SK-N-SH treated with all-trans-retinoic acid at 6 μM for 48 hours (cell line): ENCODE data around the gene CCDC68.

Source experiments
- ATAC-seq: fragments of 200-7000 bp; cut with Tn5 transposase; 3 replicates; pipeline ENCODE4 v1.9.1; 2020; ENCODE audit warnings: mild to moderate bottlenecking, moderate library complexity
- ARNTL ChIP-seq: fragments of 450-650 bp; formaldehyde crosslinking; IDR thresholded peaks from 2 replicates; pipeline ENCODE4 v1.5.0; 2020; ENCODE audit warnings: low read depth, mild to moderate bottlenecking, moderate library complexity, borderline replicate concordance
- BACH2 ChIP-seq: fragments of 250-450 bp; sonication (Bioruptor Pico); IDR thresholded peaks from 2 replicates; pipeline ENCODE4 v1.9.0; 2021; ENCODE audit warnings: mild to moderate bottlenecking, borderline replicate concordance
- CREB5 ChIP-seq: fragments of 250-450 bp; sonication (Bioruptor Pico); IDR thresholded peaks from 2 replicates; pipeline ENCODE4 v1.5.1; 2020; ENCODE audit warnings: low read depth, mild to moderate bottlenecking, moderate library complexity
- ESRRG ChIP-seq: fragments of 250-450 bp; sonication (Bioruptor Pico); IDR thresholded peaks from 2 replicates; pipeline ENCODE4 v1.6.1; 2021; ENCODE audit warnings: mild to moderate bottlenecking
- GLIS3 ChIP-seq: fragments of 250-450 bp; sonication (Bioruptor Pico); IDR thresholded peaks from 2 replicates; pipeline ENCODE4 v1.5.0; 2020; ENCODE audit warnings: mild to moderate bottlenecking, moderate library complexity
- ISL1 ChIP-seq: fragments of 250-450 bp; sonication (Bioruptor Pico); IDR thresholded peaks from 2 replicates; pipeline ENCODE4 v2.1.2; 2022; ENCODE audit warnings: mild to moderate bottlenecking, moderate library complexity
- OSR1 ChIP-seq: fragments of 250-450 bp; sonication (Bioruptor Pico); IDR thresholded peaks from 2 replicates; pipeline ENCODE4 v1.8.0; 2022; ENCODE audit warnings: moderate library complexity, mild to moderate bottlenecking, inconsistent platforms
- PATZ1 ChIP-seq: fragments of 250-450 bp; sonication (Bioruptor Pico); IDR thresholded peaks from 2 replicates; pipeline ENCODE4 v1.8.0; 2020; ENCODE audit warnings: mild to moderate bottlenecking, moderate library complexity, borderline replicate concordance
- POU6F1 ChIP-seq: fragments of 250-450 bp; sonication (Bioruptor Pico); IDR thresholded peaks from 2 replicates; pipeline ENCODE4 v1.8.0; 2021; ENCODE audit warnings: low read depth, mild to moderate bottlenecking, moderate library complexity, borderline replicate concordance
- PPARA ChIP-seq: fragments of 250-450 bp; sonication (Bioruptor Pico); IDR thresholded peaks from 2 replicates; pipeline ENCODE4 v1.5.0; 2020; ENCODE audit warnings: mild to moderate bottlenecking, borderline replicate concordance
- RARB ChIP-seq: fragments of 250-450 bp; sonication (Bioruptor Pico); IDR thresholded peaks from 2 replicates; pipeline ENCODE4 v1.8.0; 2021; ENCODE audit warnings: mild to moderate bottlenecking, moderate library complexity
- TSHZ2 ChIP-seq: fragments of 250-450 bp; sonication (Bioruptor Pico); IDR thresholded peaks from 2 replicates; pipeline ENCODE4 v1.5.0; 2020; ENCODE audit warnings: mild to moderate bottlenecking, moderate library complexity
- ZC3H10 ChIP-seq: fragments of 250-450 bp; sonication (Bioruptor Pico); IDR thresholded peaks from 2 replicates; pipeline ENCODE4 v1.5.1; 2021; ENCODE audit warnings: mild to moderate bottlenecking, moderate library complexity
- ZFP3 ChIP-seq: fragments of 250-450 bp; sonication (Bioruptor Pico); IDR thresholded peaks from 2 replicates; pipeline ENCODE4 v1.5.0; 2020; ENCODE audit warnings: mild to moderate bottlenecking, moderate library complexity
- ZFP30 ChIP-seq: fragments of 450-650 bp; formaldehyde crosslinking; IDR thresholded peaks from 2 replicates; pipeline ENCODE4 v1.5.0; 2022; ENCODE audit warnings: mild to moderate bottlenecking, moderate library complexity
- ZNF565 ChIP-seq: fragments of 450-650 bp; formaldehyde crosslinking; conservative IDR thresholded peaks from 2 replicates; pipeline ENCODE4 v1.5.0; 2020; ENCODE audit warnings: low read depth, mild to moderate bottlenecking, moderate library complexity
- ZNF8 ChIP-seq: fragments of 450-650 bp; formaldehyde crosslinking; IDR thresholded peaks from 2 replicates; pipeline ENCODE4 v1.5.0; 2020; ENCODE audit warnings: mild to moderate bottlenecking, moderate library complexity

CCDC68 gene

GRCh38 chr18:54877076-54877475 lies 82.2 kb downstream of the CCDC68 start:
- no peak for ATAC-seq
- no peak for TF ChIP-seq ARNTL
- no peak for TF ChIP-seq PPARA (CRISPR knock-in tag)
- no peak for TF ChIP-seq RARB (CRISPR knock-in tag)
- TF ChIP-seq POU6F1 (CRISPR knock-in tag): no peak

DNA sequence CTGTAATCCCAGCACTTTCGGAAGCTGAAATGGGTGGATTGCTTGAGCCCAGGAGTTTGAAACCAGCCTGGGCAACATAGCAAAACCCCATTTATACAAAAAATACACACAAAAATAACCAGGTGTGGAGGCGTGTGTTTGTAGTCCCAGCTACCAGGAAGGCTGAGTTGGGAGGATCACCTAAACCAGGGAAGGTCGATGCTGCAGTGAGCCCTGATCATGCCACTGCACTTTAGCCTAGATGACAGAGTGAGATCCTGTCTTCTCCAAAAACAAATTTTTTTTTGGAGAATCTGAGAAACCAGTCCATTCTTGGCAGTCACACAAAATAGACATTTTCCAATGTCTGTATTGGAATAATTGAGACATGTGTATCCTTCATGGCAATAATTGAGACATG lies 84.2 kb downstream of the CCDC68 start:
- TF ChIP-seq POU6F1 (CRISPR knock-in tag) (no peak), BACH2 (CRISPR knock-in tag) (no peak), ZNF8 (no peak), ZNF565 (CRISPR knock-in tag) (no peak), ISL1 (CRISPR knock-in tag) (no peak), ESRRG (CRISPR knock-in tag) (no peak), RARB (CRISPR knock-in tag) (no peak), ZFP30 (CRISPR knock-in tag) (no peak), TSHZ2 (no peak), ZFP3 (CRISPR knock-in tag) (no peak), OSR1 (CRISPR knock-in tag) (no peak), ARNTL (no peak), PATZ1 (CRISPR knock-in tag) (no peak)
- ATAC-seq: no peak

GRCh38 chr18:54873884-54874255 lies 85.4 kb downstream of the CCDC68 start:
- ATAC-seq: no peak

DNA sequence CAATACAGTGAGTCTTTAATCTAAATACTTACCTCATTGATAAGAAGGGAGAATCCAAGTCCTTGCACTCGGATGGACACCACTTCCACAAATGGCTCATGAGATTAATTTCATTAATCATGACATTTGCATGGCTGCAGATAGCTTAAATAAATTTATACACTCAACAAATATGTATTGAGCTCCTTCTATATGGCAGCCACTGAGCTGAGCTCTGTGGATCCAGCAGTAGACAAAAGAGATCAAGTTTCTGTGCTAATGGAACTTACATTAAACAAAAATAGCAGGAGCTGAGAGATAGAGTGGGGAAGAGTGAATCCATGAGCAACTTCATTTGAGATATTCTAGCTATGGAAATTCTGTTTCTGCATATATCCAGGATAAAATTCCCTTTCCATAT lies 86.6 kb downstream of the CCDC68 start:
- TF ChIP-seq CREB5 (CRISPR knock-in tag): no peak
- ATAC-seq: no peak

More at GRCh38 chr18:54873884-54874255, 85.4 kb downstream of the CCDC68 start:
- no peak for TF ChIP-seq ZC3H10 (CRISPR knock-in tag)
- no peak for TF ChIP-seq ZFP3 (CRISPR knock-in tag)

DNA sequence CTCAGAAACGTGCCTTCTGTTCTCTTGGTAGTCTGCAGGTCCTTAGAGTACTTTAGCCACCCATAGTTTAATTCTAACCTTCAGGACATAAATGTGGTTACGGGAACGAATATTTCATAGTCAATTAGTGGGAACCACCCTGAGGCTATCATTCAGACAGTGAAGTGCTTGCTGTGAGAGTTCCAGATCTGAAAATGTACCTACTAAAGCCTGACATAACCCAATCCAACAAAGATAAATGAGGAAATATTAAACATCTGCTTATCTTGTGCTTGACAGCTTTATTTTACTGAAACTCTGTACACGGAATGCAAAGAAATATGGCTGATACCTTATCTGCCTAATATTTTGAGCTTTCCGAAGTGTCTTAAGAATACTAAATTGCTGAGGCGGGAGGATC lies 88.0 kb downstream of the CCDC68 start:
- ATAC-seq: no peak
- TF ChIP-seq PPARA (CRISPR knock-in tag) (no peak), GLIS3 (no peak), TSHZ2 (peak; percentile 26; the same call in 1 of the 2 replicates)
